GM21447 (cell line): ENCODE data around the gene CDKN2D.
A peak's percentile ranks its signal among the peaks of the same experiment; 100 is the strongest.
"Not testable (repeated sequence)": the region's sequence is repeated elsewhere in the genome, so short reads cannot be mapped to it uniquely, and the experiment has no call there.

ENCODE experiments used
- ATAC-seq: cut with Tn5 transposase; IDR thresholded peaks from one replicate; pipeline ENCODE4 v1.9.1; 2021; ENCODE audit not compliant: unreplicated experiment

The CDKN2D gene

GRCh38 chr19:10582091-10582490 is 13.3 kb upstream of the CDKN2D start:
- ATAC-seq: no peak

GRCh38 chr19:10580979-10581631 is 12.3 kb upstream of the CDKN2D start:
- no peak for ATAC-seq

- ATAC-seq: no peak
Measured at GRCh38 chr19:10577951-10578350, 9.2 kb upstream of the CDKN2D start.

GRCh38 chr19:10575011-10575716 is 6.4 kb upstream of the CDKN2D start:
- no peak for ATAC-seq

GRCh38 chr19:10574462-10574861 is 5.7 kb upstream of the CDKN2D start:
- ATAC-seq: no peak

GRCh38 chr19:10573793-10574192 is 5.0 kb upstream of the CDKN2D start:
- not testable (repeated sequence) for ATAC-seq

GRCh38 chr19:10568062-10568825 is 535 bp downstream of the CDKN2D start:
- ATAC-seq: no peak

- no peak for ATAC-seq
Measured at GRCh38 chr19:10567656-10568055, 1.1 kb downstream of the CDKN2D start.

- peak; percentile 34 for ATAC-seq
Measured at GRCh38 chr19:10566658-10567410, 1.9 kb downstream of the CDKN2D start.

- no peak for ATAC-seq
Measured at GRCh38 chr19:10566408-10566657, 2.4 kb downstream of the CDKN2D start.

- ATAC-seq: peak; percentile 37
Measured at GRCh38 chr19:10565567-10566407, 3.0 kb downstream of the CDKN2D start, which contains the start of gene KRI1. TSS of gene KRI1 (minus strand) at chr19:10566010. CDS start at chr19:10565999, 11 bp downstream.

GRCh38 chr19:10565028-10565566 is 3.7 kb downstream of the CDKN2D start:
- ATAC-seq: no peak

- no peak for ATAC-seq
Measured at GRCh38 chr19:10562609-10563008, 6.2 kb downstream of the CDKN2D start.

GRCh38 chr19:10560154-10560553 is 8.6 kb downstream of the CDKN2D start:
- ATAC-seq: no peak

- ATAC-seq: no peak
Measured at GRCh38 chr19:10557603-10558197, 11.1 kb downstream of the CDKN2D start.

- no peak for ATAC-seq
Measured at GRCh38 chr19:10555610-10555973, 13.2 kb downstream of the CDKN2D start.

GRCh38 chr19:10554760-10555609 is 13.8 kb downstream of the CDKN2D start:
- no peak for ATAC-seq

GRCh38 chr19:10553943-10554381 is 14.8 kb downstream of the CDKN2D start:
- peak; percentile 63 for ATAC-seq
